DMS 273 (cell line): ENCODE data around the gene ACTR6.
A peak's percentile ranks its signal among the peaks of the same experiment; 100 is the strongest.

Experiments used
- DNase-seq: peaks from one replicate; lab custom pipeline; 2025; ENCODE audit not compliant: unreplicated experiment; lab: John Stamatoyannopoulos, UW

Gene ACTR6

DNA sequence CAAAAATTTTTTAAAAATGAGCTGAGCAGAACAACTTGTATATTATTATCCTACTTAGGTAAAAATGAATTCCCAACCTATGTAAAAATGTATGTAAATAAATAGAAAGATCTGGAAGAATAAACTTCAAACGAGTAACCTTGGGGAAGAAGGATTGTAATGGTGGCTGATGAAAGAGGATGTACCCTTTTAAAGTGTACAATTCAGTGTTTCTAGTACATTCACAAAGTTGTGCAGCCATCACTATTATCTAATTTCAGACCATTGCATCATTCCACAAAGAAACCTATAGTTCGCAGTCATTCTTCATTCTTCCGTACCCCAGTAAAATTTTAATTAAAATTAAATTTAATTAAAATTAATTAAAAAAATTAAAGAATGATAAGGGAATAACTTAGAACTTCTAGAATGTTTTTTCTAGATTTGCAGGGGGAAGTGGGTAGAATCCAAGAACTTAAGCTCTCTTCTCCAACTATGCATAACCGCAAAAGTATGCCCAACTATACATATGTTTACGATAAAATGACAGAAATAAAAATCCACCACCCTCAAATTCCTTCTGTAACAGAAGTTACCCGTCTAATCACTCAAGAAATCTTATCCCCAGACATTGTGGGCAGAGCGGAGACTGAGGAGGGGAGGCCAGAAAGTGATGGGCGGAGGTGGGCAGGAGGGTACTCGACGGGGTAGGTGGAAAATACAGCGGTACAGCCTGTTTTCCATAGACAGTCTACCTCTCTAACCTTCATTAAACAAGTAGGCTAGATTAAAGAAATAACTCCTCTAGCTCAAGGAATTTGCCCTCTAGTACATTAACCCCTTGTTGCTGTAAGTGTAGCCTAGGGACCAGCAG is 65.3 kb downstream of the ACTR6 start:
- no peak for DNase-seq

DNA sequence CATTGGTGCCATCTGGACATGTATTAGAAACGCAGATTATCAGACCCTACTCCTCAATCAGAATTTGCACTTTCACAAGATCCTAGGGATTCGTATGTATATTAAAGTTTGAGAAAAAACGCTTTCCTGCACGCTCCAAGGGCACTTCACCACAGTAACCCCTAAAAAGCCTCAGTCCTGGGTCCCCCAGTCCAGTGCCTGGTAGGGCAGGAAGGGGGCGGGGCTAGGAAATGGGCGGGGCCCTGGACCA is 65.9 kb downstream of the ACTR6 start:
- DNase-seq = no peak

DNA sequence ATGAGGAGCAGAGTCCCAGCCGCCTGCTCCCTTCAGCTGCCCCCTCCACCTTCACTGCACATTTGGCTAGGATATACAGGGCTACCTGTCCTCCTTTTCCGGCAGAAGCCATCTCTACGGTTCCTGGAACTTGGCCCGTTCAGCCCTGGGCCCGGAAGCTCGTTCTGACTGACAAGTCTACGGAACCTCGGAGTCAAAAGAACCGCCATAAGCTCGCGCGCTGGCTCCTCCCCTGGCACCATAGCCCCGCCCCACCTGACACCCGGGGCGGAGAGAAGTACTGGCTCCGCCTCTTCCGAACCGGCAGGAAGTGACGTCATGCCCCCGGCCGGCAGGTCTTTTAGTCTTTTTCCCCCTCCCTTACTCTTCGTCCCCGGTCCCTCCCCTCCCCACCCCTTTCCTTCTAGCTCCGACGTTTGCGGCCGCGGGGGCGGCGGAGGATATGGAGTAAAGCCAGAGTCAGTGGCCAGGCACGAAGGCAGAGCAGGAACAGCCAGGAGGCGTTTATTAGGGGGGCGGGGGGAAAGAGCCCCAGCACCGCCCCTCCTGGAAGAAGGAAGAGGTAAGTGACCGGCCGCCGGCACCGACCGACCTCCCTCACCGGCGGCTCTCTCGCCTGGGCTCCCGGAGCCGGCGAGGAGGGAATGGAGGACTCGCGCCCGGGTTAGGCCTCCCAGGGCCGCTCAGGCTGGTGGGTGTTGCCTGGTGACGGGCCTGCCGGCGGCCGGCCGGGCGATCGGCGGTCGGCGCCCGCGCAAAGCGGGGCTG is 66.4 kb downstream of the ACTR6 start, which contains the start of the genes DEPDC4 and SCYL2:
Gene DEPDC4, minus strand, starts transcription at position 245 of the 768 bp plus-strand sequence. Its CDS starts 3 bp downstream, at position 242.
Gene SCYL2, plus strand, starts transcription at position 343 of the 768 bp plus-strand sequence. CDS start 15,794 bp downstream, outside the sequence.
- peak; percentile 93 for DNase-seq

DNA sequence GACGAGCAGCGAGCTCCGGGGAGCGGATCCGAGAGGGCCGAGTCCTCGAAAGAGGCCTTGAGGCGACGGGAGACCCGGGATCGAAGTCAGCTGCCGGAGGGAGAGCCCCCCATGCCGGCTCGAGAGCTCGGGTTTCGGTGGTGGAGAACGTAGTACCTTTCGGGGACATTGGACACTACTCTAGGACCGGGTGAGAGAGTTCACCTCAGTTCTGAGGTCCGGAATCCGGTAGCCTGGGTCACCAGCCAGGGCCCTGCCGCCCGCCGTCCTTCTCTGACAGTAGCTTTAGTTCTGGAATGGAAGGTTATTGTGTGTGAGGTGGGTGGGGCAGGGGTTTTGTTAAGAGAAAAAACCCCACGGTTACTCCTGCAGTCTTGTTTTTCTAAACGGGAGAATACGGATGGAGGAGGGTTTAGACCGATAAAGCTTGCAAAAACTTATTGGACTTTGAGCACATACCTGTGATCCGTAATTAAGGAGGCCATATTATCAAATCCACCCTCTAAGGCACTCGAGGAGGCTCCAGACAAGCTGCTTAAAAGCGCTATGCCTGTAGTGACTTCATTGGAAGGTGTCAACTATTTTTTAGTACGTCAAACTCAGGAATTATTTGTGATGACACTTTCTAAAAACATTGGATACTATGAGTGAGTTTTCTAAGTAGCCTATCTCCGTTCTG is 67.1 kb downstream of the ACTR6 start:
- DNase-seq = peak; percentile 48

DNA sequence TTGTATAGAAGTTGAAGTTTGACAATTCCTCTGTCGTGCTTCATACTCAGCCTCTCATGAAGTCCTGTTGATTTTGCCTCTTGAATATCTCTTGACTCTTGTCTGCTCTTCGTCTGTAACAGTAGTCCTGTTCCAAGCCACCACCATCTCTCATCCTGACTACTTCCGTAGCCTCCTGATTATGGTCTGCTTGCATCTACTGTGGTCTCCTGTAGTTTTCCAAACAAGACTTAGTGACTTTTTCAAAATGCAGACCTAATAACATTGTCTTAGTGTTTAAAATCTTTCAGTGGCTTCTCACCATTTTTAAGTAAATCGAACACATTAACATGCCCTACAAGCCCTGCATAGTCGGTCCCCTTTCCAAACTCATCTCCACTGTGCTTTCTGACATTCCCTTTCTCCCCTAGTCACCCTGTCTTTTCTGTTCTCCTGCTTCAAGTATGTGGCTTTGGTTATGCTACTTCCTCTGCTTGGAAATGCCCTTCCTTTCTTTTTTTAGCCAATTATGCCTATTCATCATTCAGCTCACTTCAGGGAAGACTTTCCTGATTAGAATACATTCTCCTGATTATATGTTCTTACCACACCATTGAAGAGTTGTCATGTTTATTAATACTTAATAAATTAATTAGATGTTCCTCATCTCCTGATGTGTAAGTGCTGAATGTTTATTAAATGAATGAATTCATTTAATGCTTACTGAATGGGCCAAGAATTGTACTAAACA is 68.4 kb downstream of the ACTR6 start:
- DNase-seq = no peak

DNA sequence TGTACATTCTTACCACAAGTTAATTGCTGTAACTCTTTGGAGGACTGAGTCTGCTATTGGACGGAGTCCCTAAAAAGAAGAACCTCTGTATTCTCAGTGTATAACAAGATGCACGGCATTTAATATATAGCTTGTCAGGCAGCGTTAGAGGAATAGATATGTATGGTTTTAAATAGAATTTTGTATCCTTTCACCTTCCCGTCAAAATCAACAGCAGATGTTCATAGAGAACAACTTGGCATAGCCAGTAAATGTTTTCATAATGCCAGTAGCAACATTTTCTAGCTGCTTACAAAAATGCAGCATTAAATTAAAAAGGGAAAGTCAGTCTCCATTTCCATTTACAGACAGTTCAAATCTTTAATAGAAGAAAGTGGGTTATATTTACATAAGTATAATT is 73.2 kb downstream of the ACTR6 start:
- DNase-seq = no peak
